A549 (cell line): ENCODE results near the gene LOX.

Source experiments
- CEBPB ChIP-seq, 2 experiments: fragments of >200 bp in 1 of 2; sonication (Bioruptor Twin) in 1 of 2; formaldehyde crosslinking in 1 of 2; IDR thresholded peaks; 2 replicates each; pipeline ENCODE4 v1.6.1; 2012 to 2016
- EP300 ChIP-seq, 2 experiments: fragments of >200 bp; sonication (Bioruptor Twin); formaldehyde crosslinking; IDR thresholded peaks; 2 replicates in 1 of 2; 3 replicates in 1 of 2; pipeline ENCODE4 v1.6.1; 2016 to 2017
- ESRRA ChIP-seq: fragments of 150-350 bp; IDR thresholded peaks from 2 replicates; pipeline ENCODE4 v1.6.1; 2014; ENCODE audit warnings: mild to moderate bottlenecking, low read length, borderline replicate concordance
- POLR2A ChIP-seq: IDR thresholded peaks from 2 replicates; pipeline ENCODE4 v1.6.1; 2012; ENCODE audit warnings: mild to moderate bottlenecking, low read length
- RAD21 ChIP-seq, 2 experiments: fragments of >200 bp in 1 of 2; sonication (Bioruptor Twin) in 1 of 2; formaldehyde crosslinking in 1 of 2; IDR thresholded peaks in 1 of 2; conservative IDR thresholded peaks in 1 of 2; 2 replicates in 1 of 2; 3 replicates in 1 of 2; pipeline ENCODE4 v1.6.1; 2012 to 2018; ENCODE audit warnings: inconsistent platforms in 1 of 2
- RCOR1 ChIP-seq: fragments of 150-350 bp; IDR thresholded peaks from 2 replicates; pipeline ENCODE4 v1.6.1; 2014; ENCODE audit warnings: antibody characterized with exemption, low read length, low read depth
- RFX5 ChIP-seq: fragments of 450-650 bp; IDR thresholded peaks from 2 replicates; pipeline ENCODE4 v1.7.1; 2014; ENCODE audit warnings: antibody characterized with exemption, mild to moderate bottlenecking, moderate library complexity
- SREBF2 ChIP-seq: fragments of 450-650 bp; IDR thresholded peaks from 2 replicates; pipeline ENCODE4 v1.6.1; 2014; ENCODE audit warnings: mild to moderate bottlenecking, moderate library complexity
- TF ChIP-seq, protein P1 (sequence below): fragments of 200-600 bp; sonication (generic); IDR thresholded peaks from 2 replicates; pipeline ENCODE4 v1.6.1; 2016; ENCODE audit warnings: antibody characterized with exemption, mild to moderate bottlenecking, moderate library complexity
- TF ChIP-seq, protein P2 (sequence below): IDR thresholded peaks from 2 replicates; pipeline ENCODE4 v1.6.1; 2012
- TF ChIP-seq, protein P3 (sequence below): fragments of >200 bp; sonication (Bioruptor Twin); formaldehyde crosslinking; IDR thresholded peaks from 3 replicates; pipeline ENCODE4 v1.5.1; 2016

DNA sequence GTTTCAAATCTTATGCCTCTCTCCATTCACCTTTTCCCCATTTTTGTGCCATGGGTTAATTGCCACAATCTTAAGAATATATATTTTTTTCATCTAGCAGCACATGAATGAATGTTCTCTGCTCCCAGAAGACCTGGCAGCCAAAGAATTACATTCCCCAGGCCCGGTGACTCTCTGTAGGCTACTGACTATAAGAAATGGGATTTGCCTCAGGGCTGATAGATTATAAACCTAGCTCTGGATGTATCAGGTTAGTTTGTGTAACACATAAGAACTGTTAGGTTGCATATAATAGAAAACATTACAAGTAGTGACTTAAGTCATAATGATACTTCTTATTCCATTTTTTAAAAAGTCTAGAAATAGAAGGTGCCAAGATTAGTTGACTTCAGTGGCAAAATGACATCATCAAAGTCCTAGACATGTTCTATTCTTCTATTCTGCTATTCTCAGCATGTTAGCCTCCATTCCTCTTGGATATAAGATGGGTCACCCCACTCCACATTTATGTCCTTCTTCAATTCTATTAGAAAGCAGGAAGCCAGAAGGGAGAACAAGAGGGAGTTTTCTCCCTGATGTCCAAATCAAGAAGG lies 40.4 kb upstream of the LOX start:
- TF ChIP-seq, protein P1, sequence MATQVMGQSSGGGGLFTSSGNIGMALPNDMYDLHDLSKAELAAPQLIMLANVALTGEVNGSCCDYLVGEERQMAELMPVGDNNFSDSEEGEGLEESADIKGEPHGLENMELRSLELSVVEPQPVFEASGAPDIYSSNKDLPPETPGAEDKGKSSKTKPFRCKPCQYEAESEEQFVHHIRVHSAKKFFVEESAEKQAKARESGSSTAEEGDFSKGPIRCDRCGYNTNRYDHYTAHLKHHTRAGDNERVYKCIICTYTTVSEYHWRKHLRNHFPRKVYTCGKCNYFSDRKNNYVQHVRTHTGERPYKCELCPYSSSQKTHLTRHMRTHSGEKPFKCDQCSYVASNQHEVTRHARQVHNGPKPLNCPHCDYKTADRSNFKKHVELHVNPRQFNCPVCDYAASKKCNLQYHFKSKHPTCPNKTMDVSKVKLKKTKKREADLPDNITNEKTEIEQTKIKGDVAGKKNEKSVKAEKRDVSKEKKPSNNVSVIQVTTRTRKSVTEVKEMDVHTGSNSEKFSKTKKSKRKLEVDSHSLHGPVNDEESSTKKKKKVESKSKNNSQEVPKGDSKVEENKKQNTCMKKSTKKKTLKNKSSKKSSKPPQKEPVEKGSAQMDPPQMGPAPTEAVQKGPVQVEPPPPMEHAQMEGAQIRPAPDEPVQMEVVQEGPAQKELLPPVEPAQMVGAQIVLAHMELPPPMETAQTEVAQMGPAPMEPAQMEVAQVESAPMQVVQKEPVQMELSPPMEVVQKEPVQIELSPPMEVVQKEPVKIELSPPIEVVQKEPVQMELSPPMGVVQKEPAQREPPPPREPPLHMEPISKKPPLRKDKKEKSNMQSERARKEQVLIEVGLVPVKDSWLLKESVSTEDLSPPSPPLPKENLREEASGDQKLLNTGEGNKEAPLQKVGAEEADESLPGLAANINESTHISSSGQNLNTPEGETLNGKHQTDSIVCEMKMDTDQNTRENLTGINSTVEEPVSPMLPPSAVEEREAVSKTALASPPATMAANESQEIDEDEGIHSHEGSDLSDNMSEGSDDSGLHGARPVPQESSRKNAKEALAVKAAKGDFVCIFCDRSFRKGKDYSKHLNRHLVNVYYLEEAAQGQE, result no peak
- TF ChIP-seq, protein P2, sequence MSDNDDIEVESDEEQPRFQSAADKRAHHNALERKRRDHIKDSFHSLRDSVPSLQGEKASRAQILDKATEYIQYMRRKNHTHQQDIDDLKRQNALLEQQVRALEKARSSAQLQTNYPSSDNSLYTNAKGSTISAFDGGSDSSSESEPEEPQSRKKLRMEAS, result no peak
- no peak for TF ChIP-seq RFX5
- no peak for TF ChIP-seq POLR2A
- no peak for TF ChIP-seq CEBPB (IDR thresholded peaks at IDR 0.05)
- TF ChIP-seq, protein P3, sequence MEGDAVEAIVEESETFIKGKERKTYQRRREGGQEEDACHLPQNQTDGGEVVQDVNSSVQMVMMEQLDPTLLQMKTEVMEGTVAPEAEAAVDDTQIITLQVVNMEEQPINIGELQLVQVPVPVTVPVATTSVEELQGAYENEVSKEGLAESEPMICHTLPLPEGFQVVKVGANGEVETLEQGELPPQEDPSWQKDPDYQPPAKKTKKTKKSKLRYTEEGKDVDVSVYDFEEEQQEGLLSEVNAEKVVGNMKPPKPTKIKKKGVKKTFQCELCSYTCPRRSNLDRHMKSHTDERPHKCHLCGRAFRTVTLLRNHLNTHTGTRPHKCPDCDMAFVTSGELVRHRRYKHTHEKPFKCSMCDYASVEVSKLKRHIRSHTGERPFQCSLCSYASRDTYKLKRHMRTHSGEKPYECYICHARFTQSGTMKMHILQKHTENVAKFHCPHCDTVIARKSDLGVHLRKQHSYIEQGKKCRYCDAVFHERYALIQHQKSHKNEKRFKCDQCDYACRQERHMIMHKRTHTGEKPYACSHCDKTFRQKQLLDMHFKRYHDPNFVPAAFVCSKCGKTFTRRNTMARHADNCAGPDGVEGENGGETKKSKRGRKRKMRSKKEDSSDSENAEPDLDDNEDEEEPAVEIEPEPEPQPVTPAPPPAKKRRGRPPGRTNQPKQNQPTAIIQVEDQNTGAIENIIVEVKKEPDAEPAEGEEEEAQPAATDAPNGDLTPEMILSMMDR, result no peak
- TF ChIP-seq EP300 (IDR thresholded peaks at IDR 0.05), result no peak
- TF ChIP-seq RCOR1, result no peak
- no peak for TF ChIP-seq SREBF2
- TF ChIP-seq ESRRA, result no peak
- no peak for TF ChIP-seq RAD21 (conservative IDR thresholded peaks at IDR 0.05 in 1 of 2, IDR thresholded peaks at IDR 0.05 in 1 of 2)
